Neural cell (in vitro differentiated cells): ENCODE results near the gene COG8.

Source experiments
- EP300 ChIP-seq: fragments of 450-650 bp; conservative IDR thresholded peaks from 2 replicates; pipeline ENCODE4 v1.6.1; 2014; ENCODE audit warnings: antibody characterized with exemption, mild to moderate bottlenecking, moderate library complexity; ENCODE audit not compliant: poor library complexity, severe bottlenecking
- TAF1 ChIP-seq: IDR thresholded peaks from 2 replicates; pipeline ENCODE4 v1.6.1; 2012; ENCODE audit warnings: low read depth
- TF ChIP-seq, protein P1 (sequence below): fragments of 450-650 bp; IDR thresholded peaks from 2 replicates; pipeline ENCODE4 v1.5.1; 2014; ENCODE audit warnings: antibody characterized with exemption, mild to moderate bottlenecking, moderate library complexity; ENCODE audit not compliant: poor library complexity, severe bottlenecking
- TF ChIP-seq, protein P2 (sequence below): IDR thresholded peaks from 2 replicates; pipeline ENCODE4 v1.6.1; 2012; ENCODE audit warnings: borderline replicate concordance

DNA sequence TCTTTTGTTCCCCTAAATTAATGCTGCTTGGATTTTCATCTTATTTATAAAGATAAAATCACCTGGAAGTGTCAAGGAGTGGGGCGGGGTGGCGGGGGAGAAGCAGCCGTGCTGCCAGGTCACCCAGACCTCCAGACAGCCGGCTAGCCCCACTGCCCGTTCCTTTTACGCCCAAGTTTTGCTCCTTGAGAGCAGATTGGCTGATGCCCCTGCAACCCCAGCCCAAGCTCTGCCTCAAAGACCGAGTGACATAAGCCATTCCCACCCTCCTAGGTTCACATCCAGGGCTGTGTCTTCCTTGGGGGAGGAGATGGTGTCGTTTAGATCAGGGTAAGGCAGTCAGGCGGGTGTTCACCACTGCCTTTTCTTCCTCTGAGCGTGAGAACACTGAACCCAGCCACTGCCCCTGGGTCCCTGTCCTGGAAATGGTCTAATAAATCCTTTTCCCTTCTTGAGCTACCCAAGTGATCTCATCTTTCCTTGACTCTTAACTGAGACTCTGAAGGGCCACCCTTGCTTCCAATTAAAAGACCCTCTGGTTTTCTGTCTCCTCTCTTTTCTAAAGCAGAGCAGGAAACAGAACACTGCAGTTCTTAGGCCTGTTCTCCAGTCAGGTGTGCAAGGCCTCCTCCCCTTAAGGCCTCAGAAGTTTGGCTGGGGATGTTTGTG lies 14.6 kb downstream of the COG8 start:
- TF ChIP-seq, protein P1, sequence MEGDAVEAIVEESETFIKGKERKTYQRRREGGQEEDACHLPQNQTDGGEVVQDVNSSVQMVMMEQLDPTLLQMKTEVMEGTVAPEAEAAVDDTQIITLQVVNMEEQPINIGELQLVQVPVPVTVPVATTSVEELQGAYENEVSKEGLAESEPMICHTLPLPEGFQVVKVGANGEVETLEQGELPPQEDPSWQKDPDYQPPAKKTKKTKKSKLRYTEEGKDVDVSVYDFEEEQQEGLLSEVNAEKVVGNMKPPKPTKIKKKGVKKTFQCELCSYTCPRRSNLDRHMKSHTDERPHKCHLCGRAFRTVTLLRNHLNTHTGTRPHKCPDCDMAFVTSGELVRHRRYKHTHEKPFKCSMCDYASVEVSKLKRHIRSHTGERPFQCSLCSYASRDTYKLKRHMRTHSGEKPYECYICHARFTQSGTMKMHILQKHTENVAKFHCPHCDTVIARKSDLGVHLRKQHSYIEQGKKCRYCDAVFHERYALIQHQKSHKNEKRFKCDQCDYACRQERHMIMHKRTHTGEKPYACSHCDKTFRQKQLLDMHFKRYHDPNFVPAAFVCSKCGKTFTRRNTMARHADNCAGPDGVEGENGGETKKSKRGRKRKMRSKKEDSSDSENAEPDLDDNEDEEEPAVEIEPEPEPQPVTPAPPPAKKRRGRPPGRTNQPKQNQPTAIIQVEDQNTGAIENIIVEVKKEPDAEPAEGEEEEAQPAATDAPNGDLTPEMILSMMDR: no peak
- TF ChIP-seq EP300: no peak
- TF ChIP-seq TAF1: no peak
- TF ChIP-seq, protein P2, sequence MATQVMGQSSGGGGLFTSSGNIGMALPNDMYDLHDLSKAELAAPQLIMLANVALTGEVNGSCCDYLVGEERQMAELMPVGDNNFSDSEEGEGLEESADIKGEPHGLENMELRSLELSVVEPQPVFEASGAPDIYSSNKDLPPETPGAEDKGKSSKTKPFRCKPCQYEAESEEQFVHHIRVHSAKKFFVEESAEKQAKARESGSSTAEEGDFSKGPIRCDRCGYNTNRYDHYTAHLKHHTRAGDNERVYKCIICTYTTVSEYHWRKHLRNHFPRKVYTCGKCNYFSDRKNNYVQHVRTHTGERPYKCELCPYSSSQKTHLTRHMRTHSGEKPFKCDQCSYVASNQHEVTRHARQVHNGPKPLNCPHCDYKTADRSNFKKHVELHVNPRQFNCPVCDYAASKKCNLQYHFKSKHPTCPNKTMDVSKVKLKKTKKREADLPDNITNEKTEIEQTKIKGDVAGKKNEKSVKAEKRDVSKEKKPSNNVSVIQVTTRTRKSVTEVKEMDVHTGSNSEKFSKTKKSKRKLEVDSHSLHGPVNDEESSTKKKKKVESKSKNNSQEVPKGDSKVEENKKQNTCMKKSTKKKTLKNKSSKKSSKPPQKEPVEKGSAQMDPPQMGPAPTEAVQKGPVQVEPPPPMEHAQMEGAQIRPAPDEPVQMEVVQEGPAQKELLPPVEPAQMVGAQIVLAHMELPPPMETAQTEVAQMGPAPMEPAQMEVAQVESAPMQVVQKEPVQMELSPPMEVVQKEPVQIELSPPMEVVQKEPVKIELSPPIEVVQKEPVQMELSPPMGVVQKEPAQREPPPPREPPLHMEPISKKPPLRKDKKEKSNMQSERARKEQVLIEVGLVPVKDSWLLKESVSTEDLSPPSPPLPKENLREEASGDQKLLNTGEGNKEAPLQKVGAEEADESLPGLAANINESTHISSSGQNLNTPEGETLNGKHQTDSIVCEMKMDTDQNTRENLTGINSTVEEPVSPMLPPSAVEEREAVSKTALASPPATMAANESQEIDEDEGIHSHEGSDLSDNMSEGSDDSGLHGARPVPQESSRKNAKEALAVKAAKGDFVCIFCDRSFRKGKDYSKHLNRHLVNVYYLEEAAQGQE: no peak
